IPS DF 4.7 (cell line): ENCODE results near the gene ZNF232.
A peak's percentile ranks its signal among the peaks of the same experiment; 100 is the strongest.
"Not testable (repeated sequence)": the region's sequence is repeated elsewhere in the genome, so short reads cannot be mapped to it uniquely, and the experiment has no call there.

Source experiments
- DNase-seq: peaks from one replicate; pipeline ENCODE4 v3.0.0-alpha.2; 2013; ENCODE audit warnings: low spot score; ENCODE audit errors: extremely low read depth

The ZNF232 gene

DNA sequence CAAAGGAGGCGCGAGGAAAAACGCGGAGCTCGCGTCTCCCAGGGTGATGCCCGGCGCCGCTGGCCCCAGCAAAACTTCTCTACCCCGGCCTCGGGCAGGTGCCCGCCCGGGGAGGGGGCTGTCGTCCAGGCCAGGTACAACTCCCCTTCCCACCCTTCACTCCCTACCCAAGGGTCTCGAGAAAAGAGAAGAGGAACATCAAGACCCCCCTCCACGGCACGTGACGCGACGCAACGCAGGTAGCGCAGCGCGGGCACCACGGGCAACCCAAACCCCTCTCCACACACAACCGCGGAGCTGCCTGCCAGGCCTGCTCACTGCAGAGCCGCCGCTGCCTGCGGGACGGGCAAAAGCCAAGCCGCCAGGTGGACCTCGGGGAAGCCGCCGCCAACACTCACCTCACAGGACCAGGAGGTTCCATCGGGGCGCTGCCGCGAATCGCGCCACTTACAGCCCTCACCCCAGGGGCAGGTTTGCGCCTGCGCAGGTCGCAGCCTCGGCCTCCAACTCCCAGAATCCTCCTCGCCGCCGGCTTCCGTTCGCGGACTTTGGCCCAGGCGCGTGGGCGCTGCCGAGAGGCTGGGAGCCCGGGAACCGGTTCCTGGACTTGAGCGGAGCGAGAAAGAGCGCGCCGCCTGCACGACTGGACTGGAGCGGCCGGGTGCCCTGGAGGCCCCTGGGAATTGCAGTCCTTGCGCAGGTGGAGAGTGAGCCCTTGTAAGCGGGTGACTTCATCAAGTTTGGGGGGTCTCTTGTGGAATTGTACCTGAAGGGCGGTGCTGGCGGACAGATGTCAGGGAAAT lies at the start of gene ZNF232:
Gene ZNF232 (minus strand): TSS at position 477 of the 803 bp plus-strand sequence. CDS start 56 bp downstream, at position 421.
- DNase-seq, result peak; percentile 79

DNA sequence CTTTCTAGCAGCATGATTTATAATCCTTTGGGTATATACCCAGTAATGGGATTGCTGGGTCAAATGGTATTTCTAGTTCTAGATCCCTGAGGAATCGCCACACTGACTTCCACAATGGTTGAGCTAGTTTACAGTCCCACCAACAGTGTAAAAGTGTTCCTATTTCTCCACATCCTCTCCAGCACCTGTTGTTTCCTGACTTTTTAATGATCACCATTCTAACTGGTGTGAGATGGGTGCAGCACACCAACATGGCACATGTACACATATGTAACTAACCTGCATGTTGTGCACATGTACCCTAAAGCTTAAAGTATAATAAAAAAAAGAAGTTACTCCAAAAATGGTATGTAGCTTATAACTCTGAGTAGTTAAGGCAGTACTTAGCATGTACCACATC lies 49.0 kb upstream of the ZNF232 start:
- DNase-seq, result not testable (repeated sequence)

DNA sequence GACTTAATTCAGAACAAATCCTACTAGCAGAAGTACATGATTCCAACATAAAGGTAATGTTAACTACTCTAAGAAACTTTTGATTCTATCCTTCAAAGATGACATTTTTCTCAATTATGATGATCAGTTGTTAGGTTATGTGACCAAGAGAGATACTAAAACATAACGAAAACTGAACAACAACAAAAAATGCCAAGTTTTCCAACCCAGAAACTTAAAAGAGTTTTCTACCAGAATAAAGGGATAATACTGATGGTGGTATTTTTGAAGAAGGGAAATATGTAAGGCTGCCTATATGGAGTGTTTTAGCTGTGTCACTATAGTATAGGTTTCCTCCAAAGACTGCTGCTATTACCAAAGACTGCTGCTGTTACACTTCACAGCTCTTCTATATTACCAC lies 34.4 kb upstream of the ZNF232 start:
- DNase-seq, result not testable (repeated sequence)

DNA sequence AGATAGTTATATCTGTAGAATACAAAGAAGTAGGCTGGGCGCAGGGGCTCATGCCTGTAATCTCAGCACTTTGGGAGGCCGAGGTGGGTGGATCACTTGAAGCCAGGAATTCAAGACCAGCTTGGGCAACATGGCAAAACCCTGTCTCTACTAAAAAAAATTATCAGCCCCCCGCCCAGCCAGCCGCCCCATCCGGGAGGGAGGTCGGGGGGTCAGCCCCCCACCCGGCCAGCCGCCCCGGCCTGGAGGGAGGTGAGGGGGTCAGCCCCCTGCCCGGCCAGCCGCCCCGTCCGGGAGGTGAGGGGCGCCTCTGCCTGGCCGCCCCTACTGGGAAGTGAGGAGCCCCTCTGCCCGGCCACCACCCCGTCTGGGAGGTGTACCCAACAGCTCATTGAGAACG lies 31.2 kb upstream of the ZNF232 start:
- DNase-seq, result not testable (repeated sequence)

DNA sequence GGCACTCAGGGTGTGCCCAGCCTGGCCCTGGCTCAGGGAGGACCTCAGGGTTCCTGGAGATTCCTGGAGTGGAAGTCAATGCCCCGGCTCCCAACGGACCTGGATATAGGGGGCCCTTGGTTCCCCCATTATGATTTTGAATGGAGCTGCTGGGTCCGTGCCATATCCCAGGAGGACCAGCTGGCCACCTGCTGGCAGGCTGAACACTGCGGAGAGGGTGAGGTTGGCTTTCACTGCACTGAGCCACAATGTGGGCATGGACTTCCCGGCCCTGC lies 27.7 kb upstream of the ZNF232 start:
- no peak for DNase-seq

DNA sequence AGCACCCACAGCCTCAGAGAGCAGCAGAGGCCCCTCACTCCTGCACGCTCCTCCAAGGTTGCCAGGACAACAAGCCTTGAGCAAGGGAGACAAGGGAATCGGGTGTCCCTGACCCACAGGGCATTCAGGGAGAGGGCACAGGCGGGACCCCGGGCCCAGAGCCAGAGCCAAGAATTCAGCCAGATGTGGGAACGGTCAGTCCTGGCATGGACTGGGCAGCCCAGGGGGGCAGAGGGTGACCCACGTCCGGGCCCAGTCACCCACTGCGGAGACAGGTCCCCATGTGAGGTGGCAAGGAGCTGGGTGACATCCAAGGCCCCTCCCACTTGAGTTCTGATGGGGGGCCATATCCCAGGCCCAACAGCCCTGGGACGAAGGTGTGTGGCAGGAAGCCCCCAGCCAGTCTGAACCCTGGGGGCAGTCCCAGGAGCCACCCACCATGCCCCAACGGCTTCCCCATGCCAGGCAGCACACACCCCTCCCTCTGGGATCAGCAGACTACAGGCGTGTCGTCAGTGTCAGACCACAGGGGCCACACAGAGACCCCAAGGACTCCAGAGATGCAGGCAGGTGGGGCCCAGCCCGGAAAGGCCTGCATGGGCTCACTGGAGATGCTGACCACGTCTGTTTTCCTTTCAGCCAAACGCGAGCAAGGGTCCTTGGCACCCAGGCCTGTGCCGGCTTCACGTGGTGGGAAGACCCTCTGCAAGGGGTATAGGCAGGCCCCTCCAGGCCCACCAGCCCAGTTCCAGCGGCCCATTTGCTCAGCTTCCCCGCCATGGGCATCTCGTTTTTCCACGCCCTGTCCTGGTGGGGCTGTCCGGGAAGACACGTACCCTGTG lies 27.2 kb upstream of the ZNF232 start:
- no peak for DNase-seq

DNA sequence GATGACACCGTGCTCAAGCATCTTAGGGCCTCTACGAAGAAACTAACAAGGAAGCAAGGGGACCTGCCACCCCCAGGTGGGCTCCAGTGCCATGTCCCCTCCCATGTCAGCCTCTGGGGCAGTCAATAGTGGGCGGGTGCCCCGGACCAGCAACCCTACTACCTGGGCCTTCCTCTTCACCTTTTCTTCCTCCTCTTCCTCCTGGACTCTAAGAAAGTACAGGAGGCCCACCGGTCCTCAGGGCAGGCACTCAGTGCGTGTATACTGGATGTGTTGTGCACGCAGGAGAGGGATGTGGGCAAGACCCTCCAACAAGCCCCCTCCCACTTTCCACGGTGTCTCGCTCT lies 26.5 kb upstream of the ZNF232 start:
- not testable (repeated sequence) for DNase-seq

DNA sequence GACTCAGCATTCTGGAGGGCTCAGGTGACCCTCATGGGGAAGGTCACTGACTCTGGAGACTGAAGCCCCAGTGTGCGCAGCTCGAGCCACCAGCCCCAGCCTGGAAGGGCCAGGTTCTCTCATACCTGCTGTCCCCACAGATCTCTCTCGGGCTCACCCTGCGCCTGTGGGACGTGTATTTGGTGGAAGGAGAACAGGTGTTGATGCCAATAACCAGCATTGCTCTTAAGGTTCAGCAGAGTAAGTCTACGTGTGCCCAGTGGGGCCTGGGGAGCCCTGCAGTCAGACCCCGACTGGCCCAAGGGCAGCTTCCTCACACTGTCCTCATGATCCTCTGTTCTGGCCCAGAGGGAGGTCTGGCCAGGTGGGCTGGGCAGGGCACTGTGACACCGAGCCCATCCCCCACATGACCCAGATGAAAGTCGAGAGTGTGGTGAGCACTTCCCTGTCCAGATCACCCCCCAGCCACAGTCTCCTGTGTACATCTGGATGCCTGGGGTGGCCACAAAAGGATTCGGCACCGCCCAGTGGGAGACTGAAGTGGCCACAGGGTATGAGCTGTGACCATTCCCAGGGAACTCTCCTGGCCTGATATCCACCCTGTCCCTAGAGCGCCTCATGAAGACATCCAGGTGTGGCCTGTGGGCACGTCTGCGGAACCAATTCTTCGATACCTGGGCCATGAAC lies 26.0 kb upstream of the ZNF232 start:
- DNase-seq, result not testable (repeated sequence)

DNA sequence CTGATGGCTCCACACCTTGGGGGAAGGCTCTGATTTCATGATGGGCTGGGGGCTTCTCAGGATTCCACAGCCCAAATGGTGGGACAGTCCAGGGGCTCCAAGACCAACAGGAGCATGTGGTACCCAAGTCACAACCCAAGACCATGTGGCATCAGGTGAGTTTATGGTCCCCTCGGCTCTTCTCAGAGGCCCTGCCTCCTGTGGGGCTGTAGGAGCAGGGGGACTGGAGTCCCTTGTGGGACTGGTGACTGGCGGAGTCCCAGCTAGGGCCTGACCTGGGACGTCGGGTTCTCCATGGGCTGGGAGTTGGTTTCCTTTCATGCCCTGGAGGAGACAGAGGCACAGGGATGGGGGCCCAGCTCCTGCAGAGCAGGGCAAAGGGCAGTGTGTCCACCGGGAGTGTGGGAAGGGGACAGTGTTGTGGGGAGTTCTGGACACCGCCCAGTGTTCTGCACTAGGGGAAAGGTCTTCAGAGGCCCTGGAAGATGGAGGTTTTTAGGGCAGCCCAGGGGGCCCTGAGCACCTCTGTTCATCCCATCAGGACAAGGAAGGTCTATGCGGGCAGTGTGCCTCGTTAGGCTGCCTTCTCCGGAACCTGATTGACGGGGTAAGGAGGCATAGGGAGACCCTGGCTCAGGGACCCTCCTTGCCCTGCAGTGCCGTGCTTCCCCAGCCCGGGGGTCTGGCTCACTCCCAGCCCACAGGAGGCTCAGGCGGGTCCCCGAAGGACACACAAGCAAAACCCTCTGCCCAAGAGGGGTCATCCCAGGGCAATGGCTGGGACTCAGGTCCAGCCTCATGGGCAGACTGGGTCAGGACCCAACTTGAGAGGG lies 25.1 kb upstream of the ZNF232 start:
- not testable (repeated sequence) for DNase-seq

DNA sequence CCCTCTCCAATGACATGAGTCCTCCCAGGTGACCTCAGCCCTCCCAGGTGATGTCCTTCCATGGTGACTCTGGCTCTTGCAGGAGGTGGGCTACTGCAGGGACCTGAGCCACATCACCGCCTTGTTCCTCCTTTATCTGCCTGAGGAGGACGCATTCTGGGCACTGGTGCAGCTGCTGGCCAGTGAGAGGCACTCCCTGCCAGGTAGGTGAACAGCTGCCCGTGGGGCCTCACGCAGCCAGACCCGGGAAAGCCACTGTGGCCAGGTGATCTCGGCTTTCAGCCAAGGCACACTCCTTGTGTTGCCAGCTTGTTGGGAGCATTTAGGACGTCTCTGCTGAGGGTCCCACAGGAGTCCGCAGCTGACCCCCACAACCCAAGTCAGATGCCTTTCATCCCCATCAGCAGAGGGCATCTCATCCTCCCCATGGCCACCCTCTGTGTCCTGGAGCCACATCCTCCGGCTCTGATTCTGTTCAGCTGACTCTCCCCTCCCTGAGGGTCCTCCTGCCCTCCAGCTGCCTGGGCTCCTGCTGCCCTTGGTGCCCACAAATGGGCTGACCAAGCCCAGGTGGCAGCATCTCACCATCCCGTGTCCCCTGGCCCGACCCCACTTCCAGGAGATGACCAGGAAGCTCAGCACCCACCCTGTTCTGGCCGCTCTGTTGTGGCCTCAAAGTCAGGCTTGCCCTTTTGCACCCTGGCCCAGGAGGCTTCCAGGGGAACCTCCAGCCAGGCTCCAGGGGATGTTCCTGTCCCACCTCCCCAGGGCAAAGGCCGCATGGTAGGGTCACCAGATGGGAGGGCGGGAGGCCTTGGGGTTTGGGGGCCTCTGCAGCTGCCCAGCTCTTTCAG lies 24.3 kb upstream of the ZNF232 start:
- DNase-seq, result no peak

DNA sequence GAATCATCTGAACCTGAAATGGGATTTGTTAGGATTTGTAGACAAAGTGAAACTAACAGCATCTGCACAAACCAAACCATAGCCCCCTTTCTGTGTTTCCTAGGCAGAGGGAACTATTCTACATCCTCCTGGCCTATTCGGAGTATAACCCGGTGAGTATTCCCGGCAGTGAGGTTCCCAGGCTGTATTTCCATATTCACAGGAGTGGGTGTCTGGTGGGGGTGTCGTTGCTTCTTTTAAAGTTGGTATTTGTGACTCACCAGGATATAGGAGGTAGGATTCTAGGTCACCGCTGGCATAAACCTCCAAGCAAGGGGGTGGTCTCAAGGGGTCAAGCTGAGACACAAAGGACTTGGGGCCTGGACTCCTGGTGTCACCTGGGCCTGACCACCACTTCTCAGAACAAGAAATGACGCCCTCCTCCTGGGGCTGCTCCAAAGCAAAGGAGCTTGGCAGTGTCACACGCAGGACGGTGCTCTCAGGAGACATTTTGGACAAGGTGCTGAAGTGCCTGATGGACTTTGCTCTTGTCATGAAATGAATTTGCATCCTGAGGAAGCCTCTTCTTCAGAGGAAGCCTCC lies 23.5 kb upstream of the ZNF232 start:
- not testable (repeated sequence) for DNase-seq

DNA sequence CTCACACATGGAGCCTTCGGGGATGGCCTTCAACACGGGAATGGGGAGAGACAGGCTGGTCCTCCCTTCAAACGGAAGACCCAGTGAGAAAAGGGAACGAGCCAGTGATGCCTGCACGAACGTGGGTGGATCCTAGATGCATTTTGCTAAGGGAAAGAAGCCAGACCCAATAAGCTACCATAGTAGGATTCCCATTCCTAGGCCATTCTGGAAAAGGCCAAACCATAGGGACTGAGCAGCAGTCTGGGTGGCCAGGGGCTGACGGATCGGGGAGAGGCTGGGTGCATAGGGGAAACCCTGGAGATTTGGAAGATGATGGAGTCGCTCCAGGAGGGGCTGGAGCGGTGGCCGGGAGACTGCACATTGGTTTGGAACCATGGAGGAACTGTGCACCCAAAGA lies 22.9 kb upstream of the ZNF232 start:
- DNase-seq, result not testable (repeated sequence)

DNA sequence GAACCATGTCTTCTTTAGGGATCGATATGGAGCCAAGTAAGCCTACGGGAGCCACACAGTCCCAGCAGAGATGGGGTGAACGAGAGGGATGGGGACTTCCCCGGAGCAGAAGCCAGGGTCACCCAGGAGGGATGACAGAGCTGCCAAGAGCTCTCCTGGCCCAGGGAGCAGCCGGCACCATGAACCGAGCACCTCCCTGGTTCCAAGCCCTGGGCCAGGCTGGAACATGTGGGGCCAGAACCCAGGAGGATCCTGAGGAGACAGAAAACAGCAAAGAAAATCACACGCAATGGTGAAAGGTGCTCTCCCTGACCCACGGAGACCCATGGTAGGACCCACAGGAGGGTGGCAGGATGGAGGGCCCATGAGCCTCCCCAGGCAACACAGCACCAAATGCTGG lies 22.3 kb upstream of the ZNF232 start:
- not testable (repeated sequence) for DNase-seq

DNA sequence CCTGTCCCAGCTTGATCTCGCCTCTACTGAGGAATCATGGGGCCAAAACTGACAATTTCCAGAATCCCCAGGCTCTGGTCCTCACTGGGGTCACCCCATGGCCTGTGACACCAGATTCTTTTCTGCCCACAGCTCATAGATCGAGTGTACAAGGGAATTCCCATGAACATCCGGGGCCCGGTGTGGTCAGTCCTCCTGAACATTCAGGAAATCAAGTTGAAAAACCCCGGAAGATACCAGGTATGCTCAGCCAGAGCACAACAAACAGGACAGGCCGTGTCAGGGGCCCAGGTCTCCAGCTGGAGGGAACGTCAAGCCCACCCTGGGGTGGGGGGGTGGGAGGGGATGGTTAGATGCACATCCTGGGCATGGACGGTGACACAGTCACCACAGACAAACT lies 21.6 kb upstream of the ZNF232 start:
- DNase-seq, result no peak

DNA sequence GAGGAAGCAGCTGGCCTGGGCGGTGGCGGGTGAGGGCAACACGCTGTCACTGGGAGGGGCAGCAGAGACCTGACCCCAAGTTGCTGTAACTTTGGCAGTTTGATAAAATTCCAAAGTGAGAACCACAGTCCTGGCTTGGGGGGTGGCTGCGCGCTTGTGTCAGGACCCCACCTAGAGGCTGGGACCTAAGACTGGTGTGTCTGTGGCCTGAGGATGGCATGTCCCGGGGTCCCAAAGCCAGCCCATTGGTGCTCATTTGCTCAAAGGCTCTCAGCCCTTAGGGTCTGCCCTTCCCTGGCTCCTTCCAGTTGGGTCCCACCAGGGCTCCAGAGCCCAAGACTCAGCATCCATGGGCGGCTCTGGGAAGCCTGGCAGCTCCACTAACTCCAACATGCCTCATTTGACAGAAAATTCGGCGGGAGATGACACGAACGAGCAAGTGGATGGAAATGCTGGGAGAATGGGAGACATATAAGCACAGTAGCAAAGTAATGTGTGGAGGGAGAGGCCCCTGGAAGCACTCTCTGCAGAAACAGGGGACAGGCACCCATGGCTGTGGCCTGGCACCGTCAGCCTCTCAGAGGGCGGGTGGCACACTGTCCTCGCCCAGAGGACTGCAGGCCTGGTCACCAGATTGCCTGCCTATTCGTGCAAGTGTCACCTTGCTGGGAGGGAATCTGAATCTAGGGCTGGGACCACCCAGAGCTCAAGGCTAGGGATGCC lies 21.0 kb upstream of the ZNF232 start:
- not testable (repeated sequence) for DNase-seq

DNA sequence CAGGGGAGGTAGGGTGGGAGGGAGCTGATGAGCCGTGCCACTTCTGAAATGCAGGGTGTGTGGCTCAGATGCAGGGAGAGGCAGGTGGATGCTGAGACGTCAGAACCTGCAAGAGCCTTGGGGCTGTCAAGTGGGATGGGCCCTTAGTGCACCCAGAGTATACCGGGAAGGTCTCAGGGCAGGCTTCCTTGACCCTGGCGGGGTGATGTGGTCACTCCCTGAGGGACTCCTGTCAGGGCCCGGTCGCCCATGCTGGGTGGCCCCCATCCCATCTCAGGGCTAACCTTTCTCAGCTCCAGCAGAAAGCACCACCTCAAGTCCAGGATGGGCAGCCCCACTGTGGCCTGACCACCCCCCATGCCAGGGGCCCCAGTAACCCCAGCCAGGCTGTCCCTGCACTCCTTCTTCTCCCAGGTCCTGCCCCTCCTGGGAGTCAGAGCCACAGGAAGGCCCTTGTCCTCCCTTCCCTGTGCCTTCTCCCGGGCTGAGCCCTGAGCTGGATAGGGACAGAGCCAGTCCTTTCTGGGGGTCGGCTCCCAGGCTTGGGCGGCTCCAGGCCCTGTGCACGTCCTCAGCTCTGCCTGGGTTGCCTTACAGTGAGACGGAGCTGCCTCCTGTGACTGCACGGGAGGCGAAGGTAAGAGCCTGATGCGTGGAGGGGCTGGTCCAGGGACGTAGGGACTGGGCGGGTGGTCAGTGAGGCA lies 20.3 kb upstream of the ZNF232 start:
- DNase-seq, result not testable (repeated sequence)

DNA sequence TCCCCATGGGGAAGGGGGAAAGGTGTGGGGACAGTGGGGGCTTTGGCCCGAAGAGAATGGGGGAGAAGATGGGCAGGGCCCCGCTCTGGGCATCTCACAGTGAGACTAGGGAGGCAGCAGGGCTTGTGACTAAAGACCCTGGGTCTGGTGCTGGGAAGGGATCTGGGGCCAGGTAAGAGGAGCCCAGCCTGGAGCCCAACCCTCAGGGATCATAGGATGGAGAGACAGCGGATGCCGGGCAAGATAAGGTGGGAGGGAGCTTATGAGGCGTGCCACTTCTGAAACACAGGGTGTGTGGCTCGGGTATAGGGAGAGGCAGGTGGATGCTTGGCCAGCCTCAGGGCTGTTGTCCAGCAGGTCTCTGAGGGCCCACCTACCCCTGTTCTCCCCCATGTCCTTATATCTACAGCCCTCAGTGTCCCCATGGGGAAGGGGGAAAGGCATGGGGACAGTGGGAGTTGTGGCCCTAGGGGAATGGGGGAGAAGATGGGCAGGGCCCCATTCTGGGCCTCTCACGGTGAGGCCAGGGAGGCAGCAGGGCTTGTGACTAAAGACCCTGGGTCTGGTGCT lies 19.6 kb upstream of the ZNF232 start:
- DNase-seq, result no peak

DNA sequence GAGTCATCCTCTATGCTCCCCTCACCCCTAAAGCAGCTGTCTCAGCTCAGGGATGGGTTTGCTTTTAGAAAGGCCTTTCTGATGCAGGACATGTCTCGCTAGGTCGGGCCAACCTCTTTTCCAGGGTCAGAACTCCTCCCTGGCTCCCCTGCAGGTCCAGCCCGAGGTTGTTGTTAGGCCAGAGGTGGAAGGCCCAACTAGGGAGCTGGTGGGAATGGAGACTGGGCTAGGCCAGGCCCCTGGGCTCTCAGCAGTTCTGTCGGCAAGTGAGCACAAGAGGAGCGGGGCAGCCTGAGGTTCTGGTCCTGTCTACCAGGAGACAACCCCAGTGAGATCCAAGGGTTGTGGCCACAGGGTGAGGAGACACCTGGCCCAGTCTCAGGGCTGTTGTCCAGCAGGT lies 19.0 kb upstream of the ZNF232 start:
- not testable (repeated sequence) for DNase-seq
